Erythroblast (primary cell): ENCODE measurements around the gene SLC12A2.

Source experiments
- DNase-seq, 2 experiments: peaks; one replicate each; lab custom pipeline; 2025; lab: John Stamatoyannopoulos, UW
- GATA1 ChIP-seq: IDR thresholded peaks from 2 replicates; pipeline ENCODE4 v1.6.1; 2011; ENCODE audit warnings: low read depth, mild to moderate bottlenecking, control low read depth, low read length, moderate library complexity
- POLR2A ChIP-seq: IDR thresholded peaks from 2 replicates; pipeline ENCODE4 v1.6.1; 2011; ENCODE audit warnings: mild to moderate bottlenecking, low read length

The SLC12A2 gene

DNA sequence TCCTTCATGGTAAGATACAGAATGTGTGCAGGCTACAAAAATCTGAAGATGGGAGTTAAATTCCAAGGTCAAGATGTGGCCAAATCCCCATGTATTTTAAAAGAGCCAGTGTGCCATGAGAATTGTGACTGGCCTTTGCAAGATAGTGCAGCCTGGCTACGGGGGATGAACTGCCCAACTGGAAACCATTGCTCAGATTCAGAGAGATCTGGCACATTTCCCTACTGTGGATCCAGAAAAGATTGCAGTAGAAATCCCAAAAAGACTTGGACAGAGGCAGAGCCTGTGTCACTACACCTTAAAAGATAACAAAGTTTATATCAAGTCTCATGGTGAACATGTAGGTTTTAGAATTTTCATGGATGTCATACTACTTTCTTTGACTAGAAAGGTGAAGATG is 26.2 kb downstream of the SLC12A2 start:
- DNase-seq = no peak
- TF ChIP-seq GATA1 (no peak), POLR2A (no peak)

DNA sequence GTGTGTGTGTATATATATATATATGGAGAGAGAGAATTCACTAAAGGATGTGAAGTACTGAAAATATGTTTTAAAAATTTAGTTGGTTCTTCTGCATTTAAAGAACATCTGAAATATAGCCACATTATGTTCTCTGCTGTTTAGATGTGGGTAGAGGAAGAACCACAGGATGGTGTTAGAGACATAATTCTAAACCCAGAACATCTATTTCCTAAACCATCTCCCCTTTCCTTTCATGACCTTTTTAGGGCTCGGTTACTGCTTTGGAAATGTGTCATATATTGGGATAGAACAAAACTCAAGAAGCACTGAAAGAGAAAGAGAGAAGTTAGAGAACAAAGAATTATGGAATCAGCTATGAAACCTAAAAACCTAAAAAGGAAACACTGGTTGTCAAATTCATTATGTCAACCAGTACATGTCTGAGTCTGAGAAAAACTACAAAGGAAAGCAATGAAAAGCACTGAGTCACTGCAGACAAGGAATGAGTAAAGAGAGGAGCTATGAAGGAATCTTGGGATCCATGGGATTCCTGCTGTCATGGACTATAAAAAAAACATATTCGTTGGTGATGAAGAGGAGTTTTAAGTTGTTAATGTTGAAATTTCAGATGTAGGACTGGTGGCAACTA is 28.4 kb downstream of the SLC12A2 start:
- DNase-seq = no peak
- TF ChIP-seq POLR2A = no peak
- TF ChIP-seq GATA1 = no peak

DNA sequence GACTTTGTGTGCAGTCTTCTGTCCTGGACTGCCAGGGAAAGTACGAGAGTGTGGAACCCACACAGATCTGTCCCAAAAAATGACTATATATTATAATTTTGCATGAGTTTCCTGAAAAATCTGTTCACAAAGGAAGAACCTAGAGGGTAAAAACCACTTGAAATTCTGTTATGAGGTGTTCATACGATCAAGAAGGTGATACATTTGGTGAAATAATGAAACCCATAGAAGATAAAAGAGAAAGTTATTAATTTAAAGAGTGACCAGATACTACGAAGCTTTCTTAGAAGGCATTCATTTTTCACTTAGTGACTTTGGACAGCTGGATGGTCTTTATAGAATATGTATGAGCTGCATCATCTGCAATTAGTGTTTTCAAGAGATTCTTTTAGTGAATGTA is 32.9 kb downstream of the SLC12A2 start:
- no peak for TF ChIP-seq GATA1
- TF ChIP-seq POLR2A = no peak
- DNase-seq = no peak

DNA sequence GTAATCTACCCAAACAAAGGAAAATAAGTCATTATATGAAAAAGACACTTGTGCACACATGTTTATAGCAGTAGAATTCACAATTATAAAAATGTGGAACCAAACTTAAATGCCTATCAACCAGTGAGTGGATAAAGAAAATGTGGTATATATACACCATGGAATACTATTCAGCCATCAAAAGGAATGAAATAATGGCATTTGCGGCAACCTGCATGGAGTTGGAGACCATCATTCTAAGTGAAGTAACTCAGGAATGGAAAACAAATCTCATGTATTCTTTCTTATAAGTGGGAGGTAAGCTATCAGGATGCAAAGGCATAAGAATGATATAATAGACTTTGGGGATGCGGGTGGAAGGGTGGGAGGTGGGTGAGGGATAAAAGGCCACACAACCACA is 34.6 kb downstream of the SLC12A2 start:
- TF ChIP-seq POLR2A = no peak
- TF ChIP-seq GATA1 = no peak
- DNase-seq = no peak

GRCh38 chr5:128121651-128122050 is 38.1 kb downstream of the SLC12A2 start:
- TF ChIP-seq GATA1 (no peak), POLR2A (no peak)
- no peak for DNase-seq

DNA sequence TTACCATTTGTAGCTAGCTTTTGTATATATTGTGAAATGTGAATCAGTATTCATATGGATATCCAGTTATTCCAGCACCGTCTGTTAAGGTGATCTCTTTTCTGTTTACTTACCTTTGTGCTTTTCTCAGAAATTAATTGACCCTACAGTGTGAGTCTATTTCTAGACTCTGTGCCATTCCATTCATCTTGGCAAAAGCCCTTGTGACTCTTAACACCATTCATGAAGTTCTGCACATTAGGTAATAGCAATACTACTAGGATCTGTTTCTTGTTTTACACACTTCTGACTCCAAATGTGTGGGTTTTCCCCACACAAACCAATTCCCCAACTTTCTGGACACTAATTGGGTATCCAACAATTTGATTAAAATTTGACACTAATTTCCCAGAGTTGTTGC is 40.4 kb downstream of the SLC12A2 start:
- no peak for DNase-seq
- TF ChIP-seq POLR2A (no peak), GATA1 (no peak)

GRCh38 chr5:128126241-128126640 is 42.7 kb downstream of the SLC12A2 start:
- no peak for TF ChIP-seq GATA1
- TF ChIP-seq POLR2A = no peak
- DNase-seq = no peak

DNA sequence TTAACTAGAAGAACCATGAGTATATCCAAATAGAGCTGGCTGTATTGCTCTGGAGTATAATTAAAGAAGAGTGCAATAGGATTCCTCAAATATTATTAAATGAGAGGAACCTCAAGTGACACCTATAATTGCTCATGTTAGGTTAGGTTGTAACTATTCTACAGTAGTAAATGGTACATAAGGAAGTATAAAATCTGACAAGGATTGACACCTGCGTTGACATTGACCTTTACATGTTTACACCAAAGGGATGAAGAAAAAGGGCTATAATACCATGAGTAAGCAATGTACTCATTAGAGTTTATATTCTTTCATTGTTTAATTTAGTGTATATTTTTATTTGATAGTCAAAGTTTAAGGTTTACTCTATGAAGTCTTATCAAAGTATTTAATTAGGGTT is 48.9 kb downstream of the SLC12A2 start:
- DNase-seq = no peak
- TF ChIP-seq GATA1 (no peak), POLR2A (no peak)

- no peak for DNase-seq
- TF ChIP-seq GATA1 = no peak
- no peak for TF ChIP-seq POLR2A
Measured at GRCh38 chr5:128135286-128135685, 51.7 kb downstream of the SLC12A2 start.

DNA sequence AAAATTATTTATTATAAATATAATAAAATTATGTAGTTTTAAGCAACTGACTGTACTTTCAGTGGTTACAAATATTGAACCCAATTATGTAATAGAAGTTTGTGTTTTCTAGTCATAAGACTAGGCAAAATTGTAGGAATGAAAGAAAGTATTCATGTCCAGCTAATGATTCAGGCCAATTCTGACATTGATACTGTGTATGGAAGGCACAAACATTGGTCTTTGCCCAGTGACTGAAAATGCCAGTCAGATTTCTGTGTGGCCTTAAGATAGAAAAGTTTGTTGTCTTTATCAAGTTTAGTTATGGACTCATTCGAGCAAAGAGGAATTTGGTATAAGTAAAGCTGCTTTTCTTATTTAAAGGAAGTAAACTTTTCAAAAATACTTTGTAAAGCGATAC is 60.3 kb downstream of the SLC12A2 start:
- TF ChIP-seq GATA1 (no peak), POLR2A (no peak)
- DNase-seq = no peak

- TF ChIP-seq GATA1 (no peak), POLR2A (no peak)
- DNase-seq = no peak
Measured at GRCh38 chr5:128144491-128144890, 60.9 kb downstream of the SLC12A2 start.

GRCh38 chr5:128146671-128147070 is 63.1 kb downstream of the SLC12A2 start:
- TF ChIP-seq POLR2A (no peak), GATA1 (no peak)
- no peak for DNase-seq

- no peak for TF ChIP-seq GATA1
- no peak for TF ChIP-seq POLR2A
- no peak for DNase-seq
Measured at GRCh38 chr5:128154943-128155342, 71.4 kb downstream of the SLC12A2 start.

DNA sequence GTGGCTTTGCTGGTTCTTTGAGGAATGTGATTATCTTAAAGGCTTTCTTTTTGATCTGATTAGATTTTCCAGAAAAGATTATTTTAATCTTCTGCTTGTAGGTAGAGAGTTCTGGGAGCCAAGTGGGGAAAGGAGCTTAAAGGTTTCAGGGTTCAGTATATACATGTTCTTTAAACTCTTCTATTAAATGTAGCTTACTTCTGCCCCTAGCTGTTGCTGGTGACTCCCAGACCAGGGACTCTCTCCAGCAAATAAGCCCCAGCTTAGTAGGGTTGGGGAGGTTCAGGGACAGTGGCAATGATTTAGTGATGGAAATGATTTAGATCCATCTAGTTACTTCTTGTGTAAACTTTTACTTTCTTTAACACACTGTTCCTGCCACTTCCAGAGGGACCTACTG is 72.2 kb downstream of the SLC12A2 start:
- DNase-seq = no peak
- no peak for TF ChIP-seq POLR2A
- TF ChIP-seq GATA1 = no peak

DNA sequence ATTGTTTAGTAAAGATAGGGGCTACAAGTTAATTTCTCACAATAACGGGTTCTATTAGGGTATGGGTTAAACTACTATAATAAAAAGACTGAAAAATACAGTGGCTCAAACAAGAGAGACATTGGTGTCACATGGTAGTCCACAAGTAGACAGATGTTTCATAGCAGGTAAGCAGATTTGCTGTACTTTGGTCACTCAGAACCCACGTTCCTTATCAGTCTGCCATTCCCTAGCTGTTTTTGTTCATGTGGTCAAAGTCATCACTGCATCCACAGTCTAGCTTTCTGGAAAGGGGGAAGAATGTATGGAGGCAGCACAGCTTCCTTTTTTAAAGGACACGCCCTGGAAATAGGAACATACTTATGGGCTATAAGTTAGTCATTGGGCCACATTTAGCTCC is 73.0 kb downstream of the SLC12A2 start:
- DNase-seq = no peak
- TF ChIP-seq GATA1 (no peak), POLR2A (no peak)

GRCh38 chr5:128158342-128158741 is 74.8 kb downstream of the SLC12A2 start:
- DNase-seq = no peak
- TF ChIP-seq GATA1 (no peak), POLR2A (no peak)
